Activated T-helper 1 cell treated with anti-CD3 and anti-CD28 coated beads, Interleukin-12 subunit alpha, Interleukin-12 subunit beta, Interleukin-2, Interleukin-4 antibody, amounts not matched to agents 30 ng/mL and 10 ng/mL and 1 ng/mL, durations not matched to agents 14 hours and 24 hours and 36 hours (primary cell): ENCODE results near the gene FGGY. TPM values are rescaled to one million over a fixed set of nuclear protein-coding genes. Genes with fewer than 3 reads are reported as not detected.

Experiments used
- DNase-seq: peaks from one replicate; pipeline ENCODE4 v3.0.0; 2021; ENCODE audit warnings: low spot score
- H3K27ac Mint-ChIP-seq: one replicate; pipeline ENCODE4 v1.8.0; 2021; ENCODE audit warnings: mild to moderate bottlenecking, mixed read lengths
- H3K27me3 Mint-ChIP-seq: one replicate; pipeline ENCODE4 v1.8.0; 2022; ENCODE audit warnings: mild to moderate bottlenecking, moderate library complexity, mixed read lengths; ENCODE audit not compliant: insufficient read depth
- H3K36me3 Mint-ChIP-seq: one replicate; pipeline ENCODE4 v1.8.0; 2021; ENCODE audit warnings: low read depth, mixed read lengths
- H3K4me1 Mint-ChIP-seq: one replicate; pipeline ENCODE4 v1.8.0; 2021; ENCODE audit warnings: low read depth, mixed read lengths
- H3K4me3 Mint-ChIP-seq: one replicate; pipeline ENCODE4 v1.8.0; 2021; ENCODE audit warnings: mild to moderate bottlenecking, moderate library complexity, mixed read lengths
- H3K9me3 Mint-ChIP-seq: one replicate; pipeline ENCODE4 v1.8.0; 2021; ENCODE audit warnings: mixed read lengths
- intact Hi-C: fragments of 100-400 bp; cut with micrococcal nuclease; formaldehyde crosslinking; loops from one replicate; pipeline ENCODE4 v1.15.1; 2024
- total RNA-seq: library from RNA; stranded (reverse); gene quantifications from 2 replicates; pipeline ENCODE4 v1.2.3, GENCODE V29; 2022

The FGGY gene
- total RNA-seq, 1 donor from 2014 or later = 7.1 TPM

DNA sequence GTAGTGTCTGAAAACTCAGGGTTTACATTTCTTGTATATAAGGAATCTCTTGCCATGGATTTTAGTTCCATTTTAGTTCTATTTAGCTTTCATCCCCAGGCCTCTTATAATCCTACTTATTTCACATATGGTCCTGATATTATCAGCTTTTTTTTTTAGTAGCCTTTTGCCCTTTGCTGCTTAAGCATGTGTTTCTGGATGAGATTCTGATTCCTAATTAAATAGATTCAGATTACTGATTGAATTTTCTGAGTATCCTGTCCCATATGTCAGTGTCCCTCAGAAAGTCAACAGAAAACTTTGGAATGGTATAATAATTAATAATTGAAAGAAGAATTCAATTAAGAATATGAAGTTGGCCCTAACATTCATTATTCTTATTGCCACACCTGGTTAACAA lies 383.1 kb downstream of the FGGY start:
- Mint-ChIP-seq H3K9me3 (no peaks in the 10 kb centered on the region), H3K4me1 (no peaks in the 10 kb centered on the region), H3K27ac (no peak overlapping the region), H3K4me3 (no peak overlapping the region), H3K27me3 (no peaks in the 10 kb centered on the region), H3K36me3 (no peaks in the 10 kb centered on the region)
- no peak for DNase-seq
- intact Hi-C loops = no loop called here

- intact Hi-C loops = no loop called here
- Mint-ChIP-seq H3K36me3 (no peaks in the 10 kb centered on the region), H3K4me1 (no peaks in the 10 kb centered on the region), H3K27me3 (peaks cover 4% of the 10 kb centered on the region), H3K4me3 (no peak overlapping the region), H3K27ac (no peak overlapping the region), H3K9me3 (no peaks in the 10 kb centered on the region)
- no peak for DNase-seq
Observed at GRCh38 chr1:59682396-59683080, 385.6 kb downstream of the FGGY start.

DNA sequence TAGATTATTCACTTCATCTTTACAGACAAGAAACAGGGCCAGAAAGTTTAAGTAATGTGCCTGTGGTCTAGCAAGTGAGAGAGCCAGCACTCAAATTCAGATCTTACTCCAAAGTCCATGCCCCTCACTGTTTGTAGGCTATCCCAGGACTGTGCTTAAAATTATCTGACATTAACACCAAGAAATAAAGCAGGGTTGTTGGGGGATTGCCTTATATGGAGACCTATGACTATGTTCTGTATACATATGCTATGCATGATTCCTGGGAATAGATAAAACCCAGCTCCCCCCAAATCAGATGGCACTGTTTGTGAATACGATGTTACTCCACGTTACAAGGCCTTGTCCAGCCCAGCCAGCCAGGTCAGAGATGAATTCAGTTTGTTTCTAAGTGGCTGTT lies 386.3 kb downstream of the FGGY start:
- no peak for DNase-seq
- Mint-ChIP-seq H3K27me3 (peaks cover 4% of the 10 kb centered on the region), H3K4me1 (no peaks in the 10 kb centered on the region), H3K4me3 (no peak overlapping the region), H3K36me3 (no peaks in the 10 kb centered on the region), H3K27ac (no peak overlapping the region), H3K9me3 (no peaks in the 10 kb centered on the region)
- intact Hi-C loops = no loop called here

DNA sequence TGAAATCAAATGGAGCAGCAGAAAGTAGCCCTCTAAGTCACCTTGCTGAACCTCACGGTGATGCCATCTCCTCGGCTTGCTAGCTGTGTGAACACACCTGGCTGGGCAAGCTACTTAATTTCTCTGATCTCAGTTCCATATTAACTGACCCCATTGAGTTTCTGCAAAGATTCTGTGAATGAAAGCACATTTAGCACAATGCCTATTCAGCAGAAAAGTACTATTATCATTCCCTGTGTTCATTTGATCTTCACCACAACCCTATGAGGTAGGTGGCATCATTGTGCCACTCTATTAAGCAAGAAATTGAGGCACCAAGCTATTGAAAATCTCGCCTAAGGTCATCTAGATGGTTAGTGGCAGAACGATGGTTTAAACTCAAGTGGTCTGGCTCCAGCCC lies 387.8 kb downstream of the FGGY start:
- Mint-ChIP-seq H3K4me3 (no peak overlapping the region), H3K27me3 (peaks cover 4% of the 10 kb centered on the region), H3K9me3 (no peaks in the 10 kb centered on the region), H3K27ac (no peak overlapping the region), H3K4me1 (no peaks in the 10 kb centered on the region), H3K36me3 (no peaks in the 10 kb centered on the region)
- no peak for DNase-seq
- intact Hi-C loops = no loop called here

DNA sequence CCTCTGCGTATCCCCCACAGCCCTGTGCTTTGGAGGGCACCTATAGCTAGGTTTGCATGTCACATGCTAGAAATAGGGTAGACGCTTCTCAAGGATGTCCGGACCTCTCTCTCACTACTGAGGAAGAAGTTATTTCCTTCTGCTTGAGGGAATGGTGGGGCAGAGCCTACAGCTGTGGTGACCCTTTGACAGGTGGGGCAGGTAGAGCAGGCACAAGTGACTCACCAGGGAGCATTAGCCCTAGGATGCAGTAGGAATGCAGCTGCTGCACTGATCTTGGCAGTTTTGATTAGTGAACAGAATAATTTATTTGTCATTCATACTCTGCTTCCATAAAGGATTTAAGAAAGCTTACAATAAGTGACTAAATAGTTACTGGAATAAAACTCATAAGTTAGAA lies 388.2 kb downstream of the FGGY start:
- no peak for DNase-seq
- peaks cover 4% of the 10 kb centered on the region for H3K27me3 Mint-ChIP-seq
- no peaks in the 10 kb centered on the region for H3K9me3 Mint-ChIP-seq
- H3K36me3 Mint-ChIP-seq = no peaks in the 10 kb centered on the region
- no peaks in the 10 kb centered on the region for H3K4me1 Mint-ChIP-seq
- H3K27ac Mint-ChIP-seq = no peak overlapping the region
- intact Hi-C loops = no loop called here
- H3K4me3 Mint-ChIP-seq = no peak overlapping the region

GRCh38 chr1:59685666-59686065 lies 388.8 kb downstream of the FGGY start:
- DNase-seq = no peak
- intact Hi-C loops = no loop called here

GRCh38 chr1:59686170-59686569 lies 389.3 kb downstream of the FGGY start:
- Mint-ChIP-seq H3K9me3 (no peaks in the 10 kb centered on the region), H3K27ac (no peak overlapping the region)

More at GRCh38 chr1:59685666-59686065, 388.8 kb downstream of the FGGY start:
- H3K27me3 Mint-ChIP-seq = peaks cover 4% of the 10 kb centered on the region
- no peaks in the 10 kb centered on the region for H3K4me1 Mint-ChIP-seq
- no peaks in the 10 kb centered on the region for H3K9me3 Mint-ChIP-seq
- H3K36me3 Mint-ChIP-seq = no peaks in the 10 kb centered on the region
- H3K4me3 Mint-ChIP-seq = no peak overlapping the region
- H3K27ac Mint-ChIP-seq = no peak overlapping the region

DNA sequence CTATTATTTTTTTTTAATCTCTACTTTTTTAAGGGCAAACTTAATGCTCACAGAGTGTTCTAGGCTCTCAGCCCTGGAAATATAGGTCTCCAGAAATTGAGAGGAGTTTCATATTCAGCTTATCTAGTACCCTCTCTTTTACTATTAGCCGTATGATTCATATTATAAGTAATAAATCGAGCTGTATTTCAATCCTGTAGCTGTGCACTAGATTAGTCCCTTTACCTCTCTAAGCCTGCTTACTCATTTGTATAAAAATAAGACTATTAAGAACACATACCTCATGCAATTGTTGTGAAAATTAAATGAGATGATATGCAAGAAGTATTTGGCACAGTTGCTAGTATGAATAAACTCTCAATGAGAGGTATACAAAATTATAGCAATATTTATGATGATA lies 389.7 kb downstream of the FGGY start:
- DNase-seq = no peak
- Mint-ChIP-seq H3K9me3 (no peaks in the 10 kb centered on the region), H3K27ac (no peak overlapping the region), H3K36me3 (no peaks in the 10 kb centered on the region), H3K4me1 (no peaks in the 10 kb centered on the region), H3K4me3 (no peak overlapping the region), H3K27me3 (peaks cover 4% of the 10 kb centered on the region)
- intact Hi-C loops = no loop called here

More at GRCh38 chr1:59686170-59686569, 389.3 kb downstream of the FGGY start:
- DNase-seq = no peak
- no peaks in the 10 kb centered on the region for H3K36me3 Mint-ChIP-seq
- peaks cover 4% of the 10 kb centered on the region for H3K27me3 Mint-ChIP-seq
- intact Hi-C loops = no loop called here
- H3K4me3 Mint-ChIP-seq = no peak overlapping the region
- H3K4me1 Mint-ChIP-seq = no peaks in the 10 kb centered on the region

GRCh38 chr1:59687081-59687480 lies 390.2 kb downstream of the FGGY start:
- H3K27ac Mint-ChIP-seq = no peak overlapping the region
- peaks cover 4% of the 10 kb centered on the region for H3K27me3 Mint-ChIP-seq
- no peak overlapping the region for H3K4me3 Mint-ChIP-seq
- no peak for DNase-seq
- H3K36me3 Mint-ChIP-seq = peaks cover under 1% of the 10 kb centered on the region
- no peaks in the 10 kb centered on the region for H3K4me1 Mint-ChIP-seq
- intact Hi-C loops = no loop called here
- H3K9me3 Mint-ChIP-seq = no peaks in the 10 kb centered on the region

- no peaks in the 10 kb centered on the region for H3K9me3 Mint-ChIP-seq
- H3K27me3 Mint-ChIP-seq = peaks cover 4% of the 10 kb centered on the region
- no peak overlapping the region for H3K27ac Mint-ChIP-seq
- intact Hi-C loops = no loop called here
- H3K4me3 Mint-ChIP-seq = no peak overlapping the region
- H3K36me3 Mint-ChIP-seq = peaks cover 7% of the 10 kb centered on the region
- no peak for DNase-seq
- H3K4me1 Mint-ChIP-seq = no peaks in the 10 kb centered on the region
Observed at GRCh38 chr1:59688976-59689375, 392.1 kb downstream of the FGGY start.

DNA sequence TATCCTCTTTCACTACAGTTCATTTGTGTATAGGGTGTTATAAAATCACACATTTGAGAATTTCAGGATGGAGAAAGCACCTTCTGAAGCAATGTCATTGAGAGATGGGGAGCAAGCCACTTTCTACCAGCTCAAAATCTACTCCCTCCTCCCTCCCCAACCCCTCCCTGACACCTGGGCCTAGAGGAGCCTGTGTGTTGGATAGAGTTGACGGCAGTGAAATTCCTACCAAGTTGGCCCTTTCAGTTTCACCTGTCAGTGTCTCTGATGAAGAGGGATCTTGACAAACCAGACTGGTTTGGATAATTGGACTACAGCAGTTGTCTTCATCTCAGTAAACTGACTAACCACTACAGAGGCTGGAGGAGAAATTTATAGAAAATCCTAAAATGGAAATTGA lies 392.8 kb downstream of the FGGY start:
- Mint-ChIP-seq H3K4me1 (no peaks in the 10 kb centered on the region), H3K4me3 (no peak overlapping the region), H3K27ac (no peak overlapping the region), H3K36me3 (peaks cover 8% of the 10 kb centered on the region), H3K27me3 (peaks cover 4% of the 10 kb centered on the region), H3K9me3 (no peaks in the 10 kb centered on the region)
- intact Hi-C loops = loop anchor here (10.0 kb wide), 1 partner anchor 725 kb away; no protein-coding TSS in a partner anchor
- no peak for DNase-seq

DNA sequence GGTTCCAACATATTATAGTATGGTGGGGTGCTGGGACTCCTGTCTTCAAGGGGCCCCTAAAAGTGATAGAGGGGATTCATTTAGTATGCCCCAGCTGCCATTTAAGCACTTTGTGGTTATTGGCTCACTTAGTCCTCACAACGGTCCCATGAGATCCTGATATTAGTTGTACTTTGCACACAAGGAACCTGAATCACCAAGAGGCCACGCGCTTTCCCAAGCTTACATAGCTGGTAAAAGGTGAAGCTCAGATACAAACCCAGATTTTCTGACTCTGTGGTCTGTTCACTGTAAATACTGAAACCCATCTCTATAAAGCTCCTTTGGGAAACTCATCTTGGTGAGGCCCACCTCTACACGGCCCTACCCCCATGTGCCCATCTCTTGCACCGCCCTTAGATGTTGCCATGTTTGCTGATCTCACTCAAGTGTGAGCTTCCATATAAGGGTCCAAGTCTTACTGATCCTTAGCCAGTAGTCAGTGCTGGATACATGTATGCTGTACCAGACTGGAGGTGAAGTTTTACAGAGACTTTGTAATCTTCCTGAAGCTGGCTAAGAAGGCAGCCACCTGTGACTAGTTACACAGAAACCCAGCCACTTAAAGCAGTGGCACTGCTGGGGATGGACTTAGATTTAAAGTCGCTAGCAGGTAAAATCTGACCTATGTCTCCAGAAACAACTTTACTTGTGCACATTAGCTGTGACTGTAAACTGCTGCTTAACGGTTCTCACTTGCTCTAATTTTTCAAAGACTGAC lies 393.5 kb downstream of the FGGY start:
- H3K9me3 Mint-ChIP-seq = no peaks in the 10 kb centered on the region
- DNase-seq = no peak
- H3K27me3 Mint-ChIP-seq = peaks cover 4% of the 10 kb centered on the region
- no peaks in the 10 kb centered on the region for H3K4me1 Mint-ChIP-seq
- intact Hi-C loops = loop anchor here (10.0 kb wide), 1 partner anchor 726 kb away; no protein-coding TSS in a partner anchor
- no peak overlapping the region for H3K4me3 Mint-ChIP-seq
- peaks cover 11% of the 10 kb centered on the region for H3K36me3 Mint-ChIP-seq
- H3K27ac Mint-ChIP-seq = no peak overlapping the region

DNA sequence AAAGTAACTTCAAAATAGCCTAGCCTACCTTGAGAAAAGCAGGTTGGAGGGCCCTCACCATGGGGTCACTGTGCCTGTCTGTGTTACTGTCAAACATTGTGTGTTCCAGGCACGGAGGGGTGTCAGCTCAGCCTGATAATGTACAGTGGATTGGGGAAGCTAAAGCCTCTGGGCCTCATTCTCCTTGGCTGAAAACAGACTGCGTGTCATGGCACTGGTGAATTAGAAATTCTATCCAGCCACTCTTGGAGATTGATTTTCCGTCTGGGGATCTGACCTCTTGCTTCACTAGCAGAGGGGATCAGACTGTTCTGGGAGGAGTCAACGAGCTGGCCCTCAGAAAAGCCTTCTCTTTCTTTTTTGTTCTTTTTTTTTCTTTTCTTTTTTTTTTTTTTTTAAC lies 394.4 kb downstream of the FGGY start:
- Mint-ChIP-seq H3K27ac (no peak overlapping the region), H3K9me3 (no peaks in the 10 kb centered on the region), H3K4me3 (no peak overlapping the region), H3K27me3 (peaks cover 2% of the 10 kb centered on the region), H3K36me3 (peaks cover 11% of the 10 kb centered on the region), H3K4me1 (peaks cover under 1% of the 10 kb centered on the region)
- intact Hi-C loops = loop anchor here (10.0 kb wide), 1 partner anchor 726 kb away; no protein-coding TSS in a partner anchor
- no peak for DNase-seq
